PFSK-1 (cell line): ENCODE data around the gene MGAT4A.

Experiments used
- FOXP2 ChIP-seq: optimal IDR thresholded peaks from 2 replicates; pipeline ENCODE3; 2011; ENCODE audit warnings: borderline replicate concordance, control low read depth, inconsistent platforms; ENCODE audit not compliant: insufficient read depth; ENCODE audit errors: extremely low read length, extremely low read depth
- POLR2AphosphoS5 ChIP-seq: IDR thresholded peaks from 2 replicates; pipeline ENCODE4 v1.6.1; 2012; ENCODE audit warnings: low read depth, mild to moderate bottlenecking, control low read depth, low read length, moderate library complexity
- SIN3A ChIP-seq: IDR thresholded peaks from 2 replicates; pipeline ENCODE4 v1.6.1; 2012; ENCODE audit warnings: mild to moderate bottlenecking, low read length, moderate library complexity, borderline replicate concordance; ENCODE audit not compliant: insufficient read depth
- TAF1 ChIP-seq: IDR thresholded peaks from 2 replicates; pipeline ENCODE4 v1.6.1; 2012; ENCODE audit warnings: low read length, control low read depth, borderline replicate concordance; ENCODE audit not compliant: insufficient read depth
- TF ChIP-seq, protein P1 (sequence below), 2 experiments: IDR thresholded peaks; 2 replicates each; pipeline versions ENCODE4 v1.6.1 to v1.8.0; 2011 to 2012; ENCODE audit warnings: low read depth in 2 of 2, low read length in 2 of 2, control low read depth in 1 of 2, inconsistent platforms in 1 of 2, mild to moderate bottlenecking in 1 of 2, moderate library complexity in 1 of 2; ENCODE audit not compliant: insufficient read depth in 1 of 2

DNA sequence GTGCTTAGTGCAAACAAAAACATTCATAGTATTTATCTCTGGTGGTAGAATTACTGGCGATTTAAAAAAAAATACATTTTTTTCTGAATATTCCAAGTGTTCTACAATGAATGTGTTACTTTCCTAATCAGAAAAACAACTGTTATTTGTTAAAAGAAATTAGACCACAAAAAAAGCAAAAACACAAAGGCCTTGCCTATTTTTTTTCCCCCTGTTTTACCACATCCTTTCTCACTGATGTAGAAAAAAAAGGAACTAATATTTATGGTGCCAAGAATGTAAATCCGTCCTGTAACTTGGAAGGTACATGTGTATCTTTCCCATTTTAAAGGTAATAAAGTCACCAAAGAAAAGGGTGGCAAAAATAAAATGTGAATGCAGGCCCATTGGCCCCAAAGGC lies 28.4 kb upstream of the MGAT4A start:
- TF ChIP-seq, protein P1, sequence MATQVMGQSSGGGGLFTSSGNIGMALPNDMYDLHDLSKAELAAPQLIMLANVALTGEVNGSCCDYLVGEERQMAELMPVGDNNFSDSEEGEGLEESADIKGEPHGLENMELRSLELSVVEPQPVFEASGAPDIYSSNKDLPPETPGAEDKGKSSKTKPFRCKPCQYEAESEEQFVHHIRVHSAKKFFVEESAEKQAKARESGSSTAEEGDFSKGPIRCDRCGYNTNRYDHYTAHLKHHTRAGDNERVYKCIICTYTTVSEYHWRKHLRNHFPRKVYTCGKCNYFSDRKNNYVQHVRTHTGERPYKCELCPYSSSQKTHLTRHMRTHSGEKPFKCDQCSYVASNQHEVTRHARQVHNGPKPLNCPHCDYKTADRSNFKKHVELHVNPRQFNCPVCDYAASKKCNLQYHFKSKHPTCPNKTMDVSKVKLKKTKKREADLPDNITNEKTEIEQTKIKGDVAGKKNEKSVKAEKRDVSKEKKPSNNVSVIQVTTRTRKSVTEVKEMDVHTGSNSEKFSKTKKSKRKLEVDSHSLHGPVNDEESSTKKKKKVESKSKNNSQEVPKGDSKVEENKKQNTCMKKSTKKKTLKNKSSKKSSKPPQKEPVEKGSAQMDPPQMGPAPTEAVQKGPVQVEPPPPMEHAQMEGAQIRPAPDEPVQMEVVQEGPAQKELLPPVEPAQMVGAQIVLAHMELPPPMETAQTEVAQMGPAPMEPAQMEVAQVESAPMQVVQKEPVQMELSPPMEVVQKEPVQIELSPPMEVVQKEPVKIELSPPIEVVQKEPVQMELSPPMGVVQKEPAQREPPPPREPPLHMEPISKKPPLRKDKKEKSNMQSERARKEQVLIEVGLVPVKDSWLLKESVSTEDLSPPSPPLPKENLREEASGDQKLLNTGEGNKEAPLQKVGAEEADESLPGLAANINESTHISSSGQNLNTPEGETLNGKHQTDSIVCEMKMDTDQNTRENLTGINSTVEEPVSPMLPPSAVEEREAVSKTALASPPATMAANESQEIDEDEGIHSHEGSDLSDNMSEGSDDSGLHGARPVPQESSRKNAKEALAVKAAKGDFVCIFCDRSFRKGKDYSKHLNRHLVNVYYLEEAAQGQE (IDR thresholded peaks at IDR 0.05; ENCODE audit: insufficient read depth in 1 of 2, low read depth in 2 of 2, low read length in 2 of 2), result no peak
- TF ChIP-seq POLR2AphosphoS5, result no peak
- TF ChIP-seq FOXP2, result no peak
- TF ChIP-seq SIN3A, result no peak
- TF ChIP-seq TAF1, result no peak
